Measurements from ENCODE around the gene CDC42BPB. TPM values are rescaled to one million over a fixed set of nuclear protein-coding genes. Genes with fewer than 3 reads are reported as not detected.

CDC42BPB gene
- total RNA-seq, 2 experiments from 2014 or later, result 6.6 to 7.6 TPM

GRCh38 chr14:103074729-103075367, 17.5 kb upstream of the CDC42BPB start:
- Histone ChIP-seq H3K27me3 (ENCODE audit: control insufficient read depth in 1 of 2, insufficient read depth in 2 of 2, low read length in 2 of 2) (no peaks in the 10 kb centered on the region), H3K36me3 (ENCODE audit: insufficient read depth, low read length) (no peaks in the 10 kb centered on the region), H3K4me3 (ENCODE audit: low read length) (peak overlapping the region; percentile 25), H3K4me1 (ENCODE audit: insufficient read depth, low read length) (peaks cover 23% of the 10 kb centered on the region), H3K9me3 (ENCODE audit: control insufficient read depth in 1 of 2, insufficient read depth in 1 of 2, low read length in 2 of 2) (peaks cover 0 to 9% of the 10 kb centered on the region in 2 experiments), H3K27ac (ENCODE audit: low read depth in 1 of 2, low read length in 2 of 2) (no peak overlapping the region)
- ATAC-seq (ENCODE audit: poor library complexity) (no peak), DNase-seq (peak in 4 of 14 experiments; percentile 8 to 49 (median 26))
- Mint-ChIP-seq H3K9me3 (no peaks in the 10 kb centered on the region), H3K27me3 (peaks cover 12% of the 10 kb centered on the region), H3K4me3 (no peak overlapping the region), H3K36me3 (ENCODE audit: low read depth) (no peaks in the 10 kb centered on the region), H3K4me1 (ENCODE audit: low read depth) (no peaks in the 10 kb centered on the region), H3K27ac (no peak overlapping the region)
- CTCF ChIA-PET, result interaction anchor here (1.5 to 2.1 kb wide), 2 partner anchors 30 to 31 kb away, joined by 6 read pairs; no protein-coding TSS in a partner anchor
- TF ChIP-seq, protein P1, sequence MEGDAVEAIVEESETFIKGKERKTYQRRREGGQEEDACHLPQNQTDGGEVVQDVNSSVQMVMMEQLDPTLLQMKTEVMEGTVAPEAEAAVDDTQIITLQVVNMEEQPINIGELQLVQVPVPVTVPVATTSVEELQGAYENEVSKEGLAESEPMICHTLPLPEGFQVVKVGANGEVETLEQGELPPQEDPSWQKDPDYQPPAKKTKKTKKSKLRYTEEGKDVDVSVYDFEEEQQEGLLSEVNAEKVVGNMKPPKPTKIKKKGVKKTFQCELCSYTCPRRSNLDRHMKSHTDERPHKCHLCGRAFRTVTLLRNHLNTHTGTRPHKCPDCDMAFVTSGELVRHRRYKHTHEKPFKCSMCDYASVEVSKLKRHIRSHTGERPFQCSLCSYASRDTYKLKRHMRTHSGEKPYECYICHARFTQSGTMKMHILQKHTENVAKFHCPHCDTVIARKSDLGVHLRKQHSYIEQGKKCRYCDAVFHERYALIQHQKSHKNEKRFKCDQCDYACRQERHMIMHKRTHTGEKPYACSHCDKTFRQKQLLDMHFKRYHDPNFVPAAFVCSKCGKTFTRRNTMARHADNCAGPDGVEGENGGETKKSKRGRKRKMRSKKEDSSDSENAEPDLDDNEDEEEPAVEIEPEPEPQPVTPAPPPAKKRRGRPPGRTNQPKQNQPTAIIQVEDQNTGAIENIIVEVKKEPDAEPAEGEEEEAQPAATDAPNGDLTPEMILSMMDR (IDR thresholded peaks at IDR 0.05), result no peak
- POLR2A ChIA-PET, result interaction anchor here (0.9 kb wide), 1 partner anchor 13 kb away, joined by 3 read pairs; no protein-coding TSS in a partner anchor
- intact Hi-C loops (cut with DNase I, micrococcal nuclease), result loop anchor here (1.0 to 5.0 kb wide), 4 partner anchors 16 to 383 kb away; partner anchors contain the start of gene CDC42BPB (in 1 of the 2)

- ATAC-seq (ENCODE audit: poor library complexity) (no peak), DNase-seq (peak in 2 of 14 experiments; percentile 24)
- CTCF ChIA-PET, result interaction anchor here (1.5 to 2.1 kb wide), 2 partner anchors 31 to 32 kb away, joined by 6 read pairs; no protein-coding TSS in a partner anchor
- H3K4me1 ChIP-seq (ENCODE audit: insufficient read depth, low read length), result peaks cover 23% of the 10 kb centered on the region
- TF ChIP-seq, protein P1 (IDR thresholded peaks at IDR 0.05), result no peak
- no peak overlapping the region for H3K27ac ChIP-seq (ENCODE audit: low read depth in 1 of 2, low read length in 2 of 2)
- intact Hi-C loops (cut with DNase I, micrococcal nuclease), result loop anchor here in 1 of 2 experiments (2.0 kb wide), 1 partner anchor 17 kb away; the partner anchor contains the start of gene CDC42BPB
- no peak overlapping the region for H3K4me3 ChIP-seq (ENCODE audit: low read length)
- Mint-ChIP-seq H3K9me3 (no peaks in the 10 kb centered on the region), H3K4me3 (no peak overlapping the region), H3K4me1 (ENCODE audit: low read depth) (no peaks in the 10 kb centered on the region), H3K27me3 (peaks cover 16% of the 10 kb centered on the region), H3K36me3 (ENCODE audit: low read depth) (no peaks in the 10 kb centered on the region), H3K27ac (no peak overlapping the region)
- POLR2A ChIA-PET, result interaction anchor here (0.9 kb wide), 1 partner anchor 12 kb away, joined by 3 read pairs; no protein-coding TSS in a partner anchor
- H3K27me3 ChIP-seq (ENCODE audit: control insufficient read depth in 1 of 2, insufficient read depth in 2 of 2, low read length in 2 of 2), result no peaks in the 10 kb centered on the region
- H3K36me3 ChIP-seq (ENCODE audit: insufficient read depth, low read length), result no peaks in the 10 kb centered on the region
- H3K9me3 ChIP-seq (ENCODE audit: control insufficient read depth in 1 of 2, insufficient read depth in 1 of 2, low read length in 2 of 2), result peaks cover 0 to 9% of the 10 kb centered on the region in 2 experiments
Measured at GRCh38 chr14:103073876-103074728, 16.8 kb upstream of the CDC42BPB start.

DNA sequence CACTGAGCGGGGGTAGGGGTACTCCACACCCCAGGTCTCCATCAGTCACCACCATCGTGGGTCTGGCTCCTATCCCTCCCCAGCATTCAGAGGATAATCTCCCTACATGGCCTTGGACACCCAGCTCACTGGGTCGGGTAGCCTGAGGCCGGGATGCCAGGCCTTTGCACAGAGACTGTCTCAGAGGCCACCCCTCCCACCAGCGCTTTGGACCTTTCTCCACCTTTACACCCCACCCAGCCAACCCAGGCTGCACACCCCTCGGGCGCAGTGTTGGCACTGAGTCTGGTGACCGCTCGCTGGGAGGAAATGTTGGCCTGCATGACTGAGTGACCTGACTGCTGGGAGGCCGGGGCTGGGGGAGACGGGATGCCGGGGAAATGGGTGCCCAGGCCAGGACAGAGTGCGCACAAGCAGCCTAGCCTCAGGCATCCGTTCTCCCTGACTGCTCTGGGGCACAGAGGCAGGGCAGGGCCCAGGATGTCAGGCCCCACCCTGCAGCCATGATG, 16.1 kb upstream of the CDC42BPB start:
- Histone ChIP-seq H3K27ac (ENCODE audit: low read depth in 1 of 2, low read length in 2 of 2) (no peak overlapping the region), H3K9me3 (ENCODE audit: control insufficient read depth in 1 of 2, insufficient read depth in 1 of 2, low read length in 2 of 2) (peaks cover 0 to 9% of the 10 kb centered on the region in 2 experiments), H3K4me1 (ENCODE audit: insufficient read depth, low read length) (peaks cover 17% of the 10 kb centered on the region), H3K36me3 (ENCODE audit: insufficient read depth, low read length) (no peaks in the 10 kb centered on the region), H3K27me3 (ENCODE audit: control insufficient read depth in 1 of 2, insufficient read depth in 2 of 2, low read length in 2 of 2) (peaks cover 0 to 2% of the 10 kb centered on the region in 2 experiments), H3K4me3 (ENCODE audit: low read length) (no peak overlapping the region)
- Mint-ChIP-seq H3K4me3 (no peak overlapping the region), H3K36me3 (ENCODE audit: low read depth) (no peaks in the 10 kb centered on the region), H3K9me3 (no peaks in the 10 kb centered on the region), H3K27ac (no peak overlapping the region), H3K4me1 (ENCODE audit: low read depth) (no peaks in the 10 kb centered on the region), H3K27me3 (peaks cover 16% of the 10 kb centered on the region)
- TF ChIP-seq, protein P1 (IDR thresholded peaks at IDR 0.05), result no peak
- no peak for DNase-seq
- no peak for ATAC-seq (ENCODE audit: poor library complexity)
- ChIA-PET CTCF (interaction anchor here (1.5 kb wide), 1 partner anchor 31 kb away, joined by 6 read pairs; no protein-coding TSS in a partner anchor), POLR2A (no interaction called here)
- intact Hi-C loops (cut with DNase I, micrococcal nuclease), result no loop called here
